ENCODE results near the gene QPRT.

The QPRT gene

DNA sequence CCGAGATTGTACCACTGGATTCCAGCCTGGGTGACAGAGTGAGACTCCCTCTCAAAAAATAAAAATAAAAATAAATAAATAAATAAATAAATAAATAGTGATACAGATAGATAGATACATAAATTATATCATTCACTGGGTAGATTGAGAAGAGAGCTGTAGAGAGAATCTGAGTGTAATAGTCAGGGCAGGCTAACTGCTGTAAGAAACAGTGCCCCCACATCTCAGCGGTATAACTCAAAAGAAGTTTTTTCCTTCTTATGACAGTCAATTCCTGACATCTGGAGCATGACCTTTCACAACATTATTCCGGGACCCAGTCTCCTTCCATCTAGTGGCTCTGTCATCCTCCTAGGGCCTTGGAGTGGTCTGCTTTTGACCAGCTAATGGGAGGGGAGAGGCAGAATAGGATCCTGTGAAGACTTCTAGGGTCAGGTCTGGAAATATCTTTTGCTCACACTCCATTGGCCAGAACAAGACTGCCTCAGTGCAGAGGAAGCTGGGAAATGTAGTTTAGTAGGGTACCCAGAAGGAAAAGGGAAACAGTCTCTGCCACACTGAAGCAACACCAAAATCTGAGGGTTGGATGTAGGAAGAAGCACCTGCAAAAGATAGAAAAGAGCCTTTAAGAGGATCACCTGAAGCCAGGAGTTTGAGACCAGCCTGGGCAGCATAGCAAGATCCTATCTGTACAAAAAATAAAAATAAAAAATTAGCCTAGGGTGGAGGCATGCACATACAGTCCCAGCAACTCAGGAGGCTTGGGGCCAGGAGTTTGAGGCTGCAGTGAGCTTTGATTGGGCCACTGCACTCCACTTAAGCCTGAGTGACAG, 3.0 kb upstream of the QPRT start:
- Mint-ChIP-seq H3K27me3 (ENCODE audit: low read depth) (no peaks in the 10 kb centered on the region), H3K4me1 (peaks cover 33% of the 10 kb centered on the region), H3K36me3 (ENCODE audit: low read depth) (peaks cover 7% of the 10 kb centered on the region), H3K4me3 (peak overlapping the region; percentile 55 to 70 (median 65)), H3K27ac (peak overlapping the region; percentile 85 to 100 (median 87)), H3K9me3 (no peaks in the 10 kb centered on the region)
- TF ChIP-seq, protein P1, sequence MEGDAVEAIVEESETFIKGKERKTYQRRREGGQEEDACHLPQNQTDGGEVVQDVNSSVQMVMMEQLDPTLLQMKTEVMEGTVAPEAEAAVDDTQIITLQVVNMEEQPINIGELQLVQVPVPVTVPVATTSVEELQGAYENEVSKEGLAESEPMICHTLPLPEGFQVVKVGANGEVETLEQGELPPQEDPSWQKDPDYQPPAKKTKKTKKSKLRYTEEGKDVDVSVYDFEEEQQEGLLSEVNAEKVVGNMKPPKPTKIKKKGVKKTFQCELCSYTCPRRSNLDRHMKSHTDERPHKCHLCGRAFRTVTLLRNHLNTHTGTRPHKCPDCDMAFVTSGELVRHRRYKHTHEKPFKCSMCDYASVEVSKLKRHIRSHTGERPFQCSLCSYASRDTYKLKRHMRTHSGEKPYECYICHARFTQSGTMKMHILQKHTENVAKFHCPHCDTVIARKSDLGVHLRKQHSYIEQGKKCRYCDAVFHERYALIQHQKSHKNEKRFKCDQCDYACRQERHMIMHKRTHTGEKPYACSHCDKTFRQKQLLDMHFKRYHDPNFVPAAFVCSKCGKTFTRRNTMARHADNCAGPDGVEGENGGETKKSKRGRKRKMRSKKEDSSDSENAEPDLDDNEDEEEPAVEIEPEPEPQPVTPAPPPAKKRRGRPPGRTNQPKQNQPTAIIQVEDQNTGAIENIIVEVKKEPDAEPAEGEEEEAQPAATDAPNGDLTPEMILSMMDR (IDR thresholded peaks at IDR 0.05; ENCODE audit: unreplicated experiment in 3 of 3): no peak

DNA sequence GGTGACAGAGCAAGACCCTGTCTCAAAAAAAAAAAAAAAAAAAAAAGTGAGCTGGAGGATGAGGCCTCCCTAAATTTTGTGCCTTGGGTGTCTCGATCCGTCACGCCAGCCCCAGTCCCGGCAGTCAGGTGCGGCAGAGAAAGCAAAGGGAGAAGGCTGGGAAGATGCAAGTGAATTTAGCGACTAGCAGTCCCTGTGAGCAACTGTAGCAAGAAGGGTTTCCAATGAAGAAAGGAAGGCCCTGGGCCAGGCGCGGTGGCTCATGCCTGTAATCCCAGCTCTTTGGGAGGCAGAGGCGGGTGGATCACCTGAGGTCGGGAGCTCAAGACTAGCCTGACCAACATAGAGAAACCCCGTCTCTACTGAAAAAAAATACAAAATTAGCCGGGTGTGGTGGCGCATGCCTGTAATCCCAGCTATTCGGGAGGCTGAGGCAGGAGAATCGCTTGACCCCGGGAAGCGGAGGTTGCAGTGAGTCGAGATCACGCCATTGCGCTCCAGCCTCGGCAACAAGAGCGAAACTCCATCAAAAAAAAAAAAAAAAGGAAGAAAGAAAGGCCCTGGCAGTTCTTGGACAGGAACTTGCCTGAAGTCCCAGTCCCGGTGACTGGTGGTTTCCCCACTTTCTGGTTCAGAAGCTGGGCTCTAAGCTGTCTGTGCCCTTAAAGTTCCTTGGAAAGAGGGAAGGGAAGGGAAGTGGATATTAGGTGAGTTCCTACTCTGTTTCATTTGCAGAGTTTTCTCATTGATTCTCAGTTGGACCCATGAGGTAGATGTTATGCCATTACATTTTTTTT, 1.8 kb upstream of the QPRT start:
- peaks cover 12% of the 10 kb centered on the region for H3K36me3 Mint-ChIP-seq (ENCODE audit: low read depth)
- no peaks in the 10 kb centered on the region for H3K9me3 Mint-ChIP-seq
- TF ChIP-seq, protein P1 (IDR thresholded peaks at IDR 0.05; ENCODE audit: unreplicated experiment in 3 of 3): no peak
- peaks cover 33% of the 10 kb centered on the region for H3K4me1 Mint-ChIP-seq
- peak overlapping the region; percentile 64 to 100 (median 74) for H3K27ac Mint-ChIP-seq
- peak overlapping the region in 2 of 3 experiments; percentile 34 to 64 for H3K4me3 Mint-ChIP-seq
- H3K27me3 Mint-ChIP-seq (ENCODE audit: low read depth): no peaks in the 10 kb centered on the region

DNA sequence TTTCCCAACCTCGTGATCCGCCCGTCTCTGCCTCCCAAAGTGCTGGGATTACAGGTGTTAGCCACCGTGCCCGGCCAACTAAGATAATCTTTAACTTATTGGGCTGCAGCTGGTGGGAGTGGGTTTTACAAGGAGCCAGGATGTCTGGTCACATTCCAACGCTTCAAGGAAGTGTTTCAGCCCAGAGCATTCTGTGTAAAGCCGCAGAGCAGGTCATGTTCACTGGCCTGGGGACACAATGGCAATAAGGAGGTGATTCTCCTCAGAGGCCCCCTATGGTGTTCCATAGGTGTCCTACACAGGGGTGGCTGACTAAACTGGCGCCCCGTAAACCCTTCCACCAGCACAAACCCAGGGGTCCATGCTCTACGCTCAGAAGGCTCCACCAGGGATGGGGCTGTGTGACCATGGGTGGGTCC, 1.2 kb downstream of the QPRT start:
- Mint-ChIP-seq H3K27ac (peak overlapping the region; percentile 98 to 100 (median 99)), H3K27me3 (ENCODE audit: low read depth) (no peaks in the 10 kb centered on the region), H3K36me3 (ENCODE audit: low read depth) (peaks cover 31% of the 10 kb centered on the region), H3K4me3 (peak overlapping the region; percentile 88 to 94 (median 89)), H3K9me3 (no peaks in the 10 kb centered on the region), H3K4me1 (peaks cover 13% of the 10 kb centered on the region)
- TF ChIP-seq, protein P1 (IDR thresholded peaks at IDR 0.05; ENCODE audit: unreplicated experiment in 3 of 3): no peak

DNA sequence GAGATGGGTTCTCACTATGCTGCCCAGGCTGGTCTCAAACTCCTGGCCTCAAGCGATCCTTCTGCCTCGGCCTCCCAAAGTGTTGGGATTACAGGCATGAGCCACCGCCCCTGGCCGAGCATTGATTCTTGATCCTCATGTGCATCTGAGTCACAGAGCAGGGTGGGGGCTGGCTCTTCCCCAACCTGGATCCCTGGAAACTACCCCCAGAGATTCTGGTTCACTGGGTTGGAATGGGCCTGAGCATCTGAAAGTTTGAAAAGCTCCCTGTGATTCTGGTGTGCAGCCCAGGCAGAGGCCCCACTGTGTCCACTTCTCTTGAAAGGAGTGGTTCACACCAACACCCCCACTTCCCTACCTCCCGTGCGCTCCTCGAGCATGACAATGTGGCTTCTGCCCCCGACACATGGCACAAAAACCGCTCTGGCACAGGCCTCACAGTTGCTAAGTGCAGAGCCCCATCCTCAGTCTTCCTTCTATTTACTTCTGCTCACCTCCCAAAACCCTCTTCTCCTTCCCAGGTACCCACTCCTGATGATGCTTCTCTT, 4.6 kb downstream of the QPRT start:
- Mint-ChIP-seq H3K4me1 (peaks cover 19% of the 10 kb centered on the region), H3K27ac (peak overlapping the region in 2 of 3 experiments; percentile 76 to 84), H3K36me3 (ENCODE audit: low read depth) (peaks cover 54% of the 10 kb centered on the region), H3K27me3 (ENCODE audit: low read depth) (no peaks in the 10 kb centered on the region), H3K4me3 (peak overlapping the region in 2 of 3 experiments; percentile 28 to 33), H3K9me3 (no peaks in the 10 kb centered on the region)
- TF ChIP-seq, protein P1 (IDR thresholded peaks at IDR 0.05; ENCODE audit: unreplicated experiment in 3 of 3): no peak

DNA sequence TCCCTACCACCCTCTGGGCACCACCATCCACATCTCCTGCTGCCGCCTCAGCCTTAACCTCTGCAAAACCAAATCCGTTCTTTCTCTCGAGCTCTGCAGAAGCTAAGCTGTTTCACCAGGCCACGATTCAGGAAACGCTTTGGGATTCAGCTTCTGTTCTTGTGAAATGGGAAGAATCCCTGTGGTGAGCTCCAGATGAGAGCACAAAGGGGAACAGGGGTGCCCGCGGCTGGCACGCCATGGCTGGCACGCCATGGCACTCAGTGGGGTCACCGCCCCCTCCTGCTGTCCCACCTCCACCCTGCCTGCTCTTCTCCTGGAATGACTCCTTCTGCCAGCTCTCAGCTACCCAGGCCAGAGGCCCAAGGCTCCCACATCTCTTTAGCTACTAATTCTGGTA, 5.7 kb downstream of the QPRT start:
- Mint-ChIP-seq H3K9me3 (peaks cover 1% of the 10 kb centered on the region), H3K4me3 (no peak overlapping the region), H3K27me3 (ENCODE audit: low read depth) (no peaks in the 10 kb centered on the region), H3K4me1 (peaks cover 14% of the 10 kb centered on the region), H3K27ac (no peak overlapping the region), H3K36me3 (ENCODE audit: low read depth) (peaks cover 55% of the 10 kb centered on the region)
- TF ChIP-seq, protein P1 (IDR thresholded peaks at IDR 0.05; ENCODE audit: unreplicated experiment in 3 of 3): no peak

Data from nephron (organoid).